ENCODE results near the gene CNN2. TPM values are rescaled to one million over a fixed set of nuclear protein-coding genes. Genes with fewer than 3 reads are reported as not detected.

The CNN2 gene
- total and polyA plus RNA-seq, 2 of the 13 experiments (the other 11 are each of a cell fraction or from before 2014, with no cell fraction given), result 63.6 to 70.0 TPM

DNA sequence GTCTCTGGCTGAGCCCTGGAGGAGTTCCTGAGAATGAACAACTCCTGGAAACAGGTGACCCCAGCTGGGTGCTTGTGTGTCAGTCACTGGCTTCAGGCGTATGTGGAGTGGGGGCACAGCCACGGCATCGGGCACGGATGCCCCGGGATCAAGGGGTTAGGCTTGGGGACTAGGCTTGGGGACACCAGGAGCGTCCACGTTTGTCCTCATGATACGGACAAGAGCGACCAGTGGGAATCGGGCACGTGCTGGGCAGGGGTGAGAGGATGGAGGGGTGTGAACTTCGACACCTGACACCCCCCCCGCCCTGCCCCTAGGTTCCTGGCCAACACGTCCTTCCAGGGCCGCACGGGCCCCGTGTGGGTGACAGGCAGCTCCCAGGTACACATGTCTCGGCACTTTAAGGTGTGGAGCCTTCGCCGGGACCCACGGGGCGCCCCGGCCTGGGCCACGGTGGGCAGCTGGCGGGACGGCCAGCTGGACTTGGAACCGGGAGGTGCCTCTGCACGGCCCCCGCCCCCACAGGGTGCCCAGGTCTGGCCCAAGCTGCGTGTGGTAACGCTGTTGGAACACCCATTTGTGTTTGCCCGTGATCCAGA, 22.1 kb upstream of the CNN2 start (continued):
- TF ChIP-seq CREB1 (IDR thresholded peaks at IDR 0.05), result no peak
- no peak for TF ChIP-seq CREB1 (CRISPR knock-in tag; IDR thresholded peaks at IDR 0.05)
- no peak for TF ChIP-seq ZFP36 (IDR thresholded peaks at IDR 0.05; ENCODE audit: borderline replicate concordance, low read depth, low read length, partially characterized antibody)
- TF ChIP-seq KDM5A (IDR thresholded peaks at IDR 0.05; ENCODE audit: borderline replicate concordance, low read length), result no peak
- no peak for TF ChIP-seq CC2D1A (CRISPR knock-in tag; IDR thresholded peaks at IDR 0.05)
- no peak for TF ChIP-seq ARID4A (CRISPR knock-in tag; IDR thresholded peaks at IDR 0.05; ENCODE audit: borderline replicate concordance)
- no peak for TF ChIP-seq CSRNP2 (CRISPR knock-in tag; conservative IDR thresholded peaks at IDR 0.05; ENCODE audit: low read depth)
- TF ChIP-seq POGZ (CRISPR knock-in tag; IDR thresholded peaks at IDR 0.05), result no peak
- TF ChIP-seq ZFP62 (CRISPR knock-in tag; IDR thresholded peaks at IDR 0.05), result no peak
- no peak for TF ChIP-seq NFRKB (IDR thresholded peaks at IDR 0.05)
- TF ChIP-seq ZNF75D (CRISPR knock-in tag; IDR thresholded peaks at IDR 0.05; ENCODE audit: borderline replicate concordance), result no peak
- TF ChIP-seq MEIS2 (CRISPR knock-in tag; IDR thresholded peaks at IDR 0.05), result no peak
- no peak for TF ChIP-seq SUZ12 (IDR thresholded peaks at IDR 0.05; ENCODE audit: low read depth, low read length)
- no peak for TF ChIP-seq HMG20B (CRISPR knock-in tag; conservative IDR thresholded peaks at IDR 0.05)
- TF ChIP-seq ZNF10 (CRISPR knock-in tag; IDR thresholded peaks at IDR 0.05; ENCODE audit: borderline replicate concordance, low read depth), result no peak
- no peak for TF ChIP-seq SRF (IDR thresholded peaks at IDR 0.05; ENCODE audit: low read depth, low read length)
- TF ChIP-seq ZNF24 (IDR thresholded peaks at IDR 0.05), result no peak
- no peak for TF ChIP-seq CERS6 (CRISPR knock-in tag; IDR thresholded peaks at IDR 0.05)

Data from HepG2 (cell line).